Mononuclear cell (primary cell): ENCODE data around the gene IGF2BP3. TPM values are rescaled to one million over a fixed set of nuclear protein-coding genes. Genes with fewer than 3 reads are reported as not detected.
"Not testable (repeated sequence)": the region's sequence is repeated elsewhere in the genome, so short reads cannot be mapped to it uniquely, and the experiment has no call there.

Source experiments
- H3K27me3 ChIP-seq: 2 replicates; pipeline ENCODE4 v1.6.0; 2011; ENCODE audit warnings: low read length, control low read depth; ENCODE audit not compliant: insufficient read depth
- H3K4me1 ChIP-seq: 2 replicates; pipeline ENCODE4 v1.5.1; 2011; ENCODE audit warnings: mild to moderate bottlenecking, low read length, control low read depth; ENCODE audit not compliant: insufficient read depth
- H3K4me3 ChIP-seq: 2 replicates; pipeline ENCODE4 v1.5.1; 2011; ENCODE audit warnings: mild to moderate bottlenecking, low read length, moderate library complexity
- H3K9me3 ChIP-seq: 2 replicates; pipeline ENCODE4 v1.5.1; 2011; ENCODE audit warnings: low read depth, mild to moderate bottlenecking, control low read depth, low read length
- total RNA-seq: library from RNA; depleted of rRNA; stranded (reverse); fragments of >200 nt; gene quantifications from one replicate; pipeline ENCODE4 v1.2.3, GENCODE V29; 2012

IGF2BP3 gene
- total RNA-seq, result 13.7 TPM

- no peak within 1 kb of the TSS for H3K4me3 ChIP-seq
- peaks cover 56% of the 10 kb centered on the region for H3K4me1 ChIP-seq
- peaks cover 92% of the 10 kb centered on the region for H3K27me3 ChIP-seq
- H3K9me3 ChIP-seq, result no peaks in the 10 kb centered on the region
Measured at GRCh38 chr7:23470330-23471105, at the start of gene IGF2BP3. TSS of gene IGF2BP3 (minus strand) at chr7:23470491. CDS start at chr7:23470110, 381 bp downstream.

- Histone ChIP-seq H3K9me3 (no peaks in the 10 kb centered on the region), H3K4me3 (no peak overlapping the region), H3K4me1 (no peaks in the 10 kb centered on the region), H3K27me3 (no peaks in the 10 kb centered on the region)
Measured at GRCh38 chr7:23514755-23515154, 44.5 kb upstream of the IGF2BP3 start.

DNA sequence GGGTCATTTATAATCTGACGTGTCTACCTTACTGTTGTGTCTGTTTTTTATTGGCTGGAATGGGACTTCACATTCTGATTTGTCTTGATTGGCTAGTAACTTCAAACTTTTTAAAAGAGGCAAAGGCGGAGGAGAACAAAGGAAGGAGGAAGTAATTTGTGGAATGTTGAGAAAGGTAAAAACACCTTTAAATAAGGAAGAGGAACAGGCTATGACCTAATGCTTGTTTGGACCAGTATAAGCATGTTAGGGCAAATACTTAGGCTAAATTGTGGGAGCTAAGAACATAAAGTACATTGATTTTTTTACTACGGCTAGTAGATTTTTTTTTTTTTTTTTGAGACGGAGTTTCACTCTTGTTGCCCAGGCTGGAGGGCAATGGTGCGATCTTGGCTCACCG, 43.5 kb upstream of the IGF2BP3 start:
- H3K27me3 ChIP-seq, H3K4me3 ChIP-seq, H3K9me3 ChIP-seq, H3K4me1 ChIP-seq: not testable (repeated sequence)

DNA sequence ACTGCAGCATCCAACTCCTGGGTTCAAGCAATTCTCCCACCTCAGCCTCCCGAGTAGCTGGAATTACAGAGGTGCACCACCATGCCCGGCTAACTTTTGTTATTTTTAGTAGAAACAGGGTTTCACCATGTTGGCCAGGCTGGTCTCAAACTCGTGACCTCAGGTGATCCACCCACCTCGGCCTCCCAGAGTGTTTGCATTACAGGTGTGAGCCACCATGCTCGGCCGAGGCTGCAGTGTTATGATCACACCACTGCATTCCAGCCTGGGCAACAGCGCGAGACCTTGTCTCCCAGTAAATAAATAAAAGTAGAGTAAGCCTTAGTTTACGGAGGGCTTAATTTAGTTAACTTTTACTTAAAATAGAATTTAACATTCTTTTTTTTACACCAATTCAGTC, 23.7 kb upstream of the IGF2BP3 start:
- Histone ChIP-seq H3K4me3 (no peak overlapping the region), H3K4me1 (peaks cover 14% of the 10 kb centered on the region), H3K27me3 (no peaks in the 10 kb centered on the region), H3K9me3 (no peaks in the 10 kb centered on the region)

GRCh38 chr7:23491502-23491901, 21.2 kb upstream of the IGF2BP3 start:
- Histone ChIP-seq H3K27me3 (no peaks in the 10 kb centered on the region), H3K4me3 (no peak overlapping the region), H3K4me1 (peaks cover 14% of the 10 kb centered on the region), H3K9me3 (no peaks in the 10 kb centered on the region)

DNA sequence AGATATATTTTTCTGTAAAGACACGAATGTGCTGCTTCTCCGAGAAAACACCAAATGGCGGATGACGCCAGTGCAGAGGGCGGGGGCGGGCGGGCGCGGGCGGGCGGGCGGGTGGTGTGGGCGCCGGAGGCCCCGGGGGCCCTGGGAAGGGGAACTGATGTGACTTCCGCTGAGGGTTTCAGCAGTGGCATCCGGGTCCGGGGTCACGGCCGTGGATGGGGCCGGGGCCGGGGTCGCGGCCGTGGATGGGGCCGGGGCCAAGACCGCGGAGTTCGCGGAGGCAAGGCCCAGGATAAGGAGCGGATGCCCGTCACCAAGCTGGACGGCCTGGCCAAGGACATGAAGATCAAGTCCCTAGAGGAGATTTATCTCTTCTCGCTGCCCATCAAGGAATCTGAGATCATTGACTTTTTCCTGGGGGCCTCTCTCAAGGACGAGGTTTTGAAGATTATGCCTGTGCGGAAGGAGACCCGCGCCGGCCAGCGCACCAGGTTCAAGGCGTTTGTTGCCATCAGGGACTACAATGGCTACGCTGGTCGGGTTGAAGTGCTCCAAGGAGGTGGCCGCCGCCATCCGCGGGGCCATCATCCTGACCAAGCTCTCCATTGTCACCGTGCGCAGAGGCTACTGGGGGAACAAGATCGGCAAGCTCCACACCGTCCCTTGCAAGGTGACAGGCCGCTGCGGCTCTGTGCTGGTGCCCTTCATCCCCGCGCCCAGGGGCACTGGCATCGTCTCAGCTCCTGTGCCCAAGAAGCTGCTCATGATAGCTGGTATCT, 20.3 kb upstream of the IGF2BP3 start:
- Histone ChIP-seq H3K9me3 (no peaks in the 10 kb centered on the region), H3K4me3 (peak overlapping the region; percentile 51)

GRCh38 chr7:23488714-23489113, 18.4 kb upstream of the IGF2BP3 start:
- H3K27me3 ChIP-seq, H3K9me3 ChIP-seq, H3K4me3 ChIP-seq: not testable (repeated sequence)
- H3K4me1 ChIP-seq, result peaks cover 14% of the 10 kb centered on the region

More for the DNA sequence above, 20.3 kb upstream of the IGF2BP3 start:
- Histone ChIP-seq H3K27me3 (no peaks in the 10 kb centered on the region), H3K4me1 (peaks cover 14% of the 10 kb centered on the region)

DNA sequence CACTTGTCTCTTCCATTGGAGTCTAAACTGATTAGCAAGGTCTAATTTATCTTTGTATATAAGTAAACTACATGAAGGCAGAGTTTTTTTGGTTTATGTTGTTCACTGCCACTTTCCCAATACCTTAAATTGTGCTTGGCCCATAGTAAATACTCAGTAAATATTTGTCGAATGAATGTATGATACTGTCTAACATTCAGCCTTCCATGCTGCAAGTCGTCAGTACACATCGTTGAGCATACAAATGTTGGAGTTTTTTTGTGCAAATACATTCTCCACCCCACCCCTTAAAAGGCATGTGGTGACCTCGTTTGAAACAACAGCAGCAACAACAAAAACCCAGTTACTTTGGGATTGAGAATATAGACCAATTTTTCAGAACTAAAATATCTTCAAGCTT, 17.4 kb upstream of the IGF2BP3 start:
- no peak overlapping the region for H3K4me3 ChIP-seq
- H3K4me1 ChIP-seq, result peaks cover 14% of the 10 kb centered on the region
- H3K9me3 ChIP-seq, result no peaks in the 10 kb centered on the region
- peaks cover 6% of the 10 kb centered on the region for H3K27me3 ChIP-seq

DNA sequence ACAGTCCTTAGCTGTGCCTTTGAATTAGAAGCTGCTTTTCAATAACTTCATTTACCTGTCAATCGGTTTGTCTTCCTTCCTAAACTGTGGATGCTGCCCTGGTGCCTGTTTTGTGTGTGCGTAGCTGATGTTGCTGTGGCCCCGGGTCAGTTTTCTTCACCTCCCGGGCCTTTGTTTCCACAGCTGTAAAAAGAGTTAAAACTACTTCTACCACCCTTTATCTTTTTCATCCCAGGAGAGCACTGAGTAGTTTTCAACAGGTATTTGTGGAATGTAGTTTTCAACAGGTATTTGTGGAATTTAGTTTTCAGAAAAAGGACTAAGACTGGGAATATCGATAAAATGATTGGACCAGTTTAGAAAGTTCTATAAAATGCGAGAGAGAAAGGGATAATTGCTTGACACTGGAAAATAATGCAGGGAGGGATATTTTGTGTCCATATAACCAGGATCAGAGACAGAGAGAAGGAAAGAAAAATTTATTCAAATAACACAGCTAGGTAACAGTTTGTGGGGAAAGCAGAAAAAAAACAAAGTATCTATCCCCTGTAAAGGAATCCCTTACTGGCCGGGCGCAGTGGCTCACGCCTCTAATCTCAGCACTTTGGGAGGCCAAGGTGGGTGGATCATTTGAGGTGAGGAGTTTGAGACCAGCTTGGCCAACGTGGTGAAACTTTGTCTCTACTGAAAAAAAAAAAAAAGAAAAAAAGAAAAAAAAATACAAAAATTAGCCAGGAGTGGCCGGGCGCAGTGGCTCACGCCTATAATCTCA, 15.9 kb upstream of the IGF2BP3 start:
- Histone ChIP-seq H3K9me3 (no peaks in the 10 kb centered on the region), H3K4me1 (peaks cover 10% of the 10 kb centered on the region), H3K27me3 (peaks cover 10% of the 10 kb centered on the region)

GRCh38 chr7:23482686-23483085, 12.4 kb upstream of the IGF2BP3 start:
- H3K4me3 ChIP-seq, result no peak overlapping the region
- H3K9me3 ChIP-seq, result no peaks in the 10 kb centered on the region
- peaks cover 37% of the 10 kb centered on the region for H3K27me3 ChIP-seq
- no peaks in the 10 kb centered on the region for H3K4me1 ChIP-seq

More for the DNA sequence above, 15.9 kb upstream of the IGF2BP3 start:
- no peak overlapping the region for H3K4me3 ChIP-seq

DNA sequence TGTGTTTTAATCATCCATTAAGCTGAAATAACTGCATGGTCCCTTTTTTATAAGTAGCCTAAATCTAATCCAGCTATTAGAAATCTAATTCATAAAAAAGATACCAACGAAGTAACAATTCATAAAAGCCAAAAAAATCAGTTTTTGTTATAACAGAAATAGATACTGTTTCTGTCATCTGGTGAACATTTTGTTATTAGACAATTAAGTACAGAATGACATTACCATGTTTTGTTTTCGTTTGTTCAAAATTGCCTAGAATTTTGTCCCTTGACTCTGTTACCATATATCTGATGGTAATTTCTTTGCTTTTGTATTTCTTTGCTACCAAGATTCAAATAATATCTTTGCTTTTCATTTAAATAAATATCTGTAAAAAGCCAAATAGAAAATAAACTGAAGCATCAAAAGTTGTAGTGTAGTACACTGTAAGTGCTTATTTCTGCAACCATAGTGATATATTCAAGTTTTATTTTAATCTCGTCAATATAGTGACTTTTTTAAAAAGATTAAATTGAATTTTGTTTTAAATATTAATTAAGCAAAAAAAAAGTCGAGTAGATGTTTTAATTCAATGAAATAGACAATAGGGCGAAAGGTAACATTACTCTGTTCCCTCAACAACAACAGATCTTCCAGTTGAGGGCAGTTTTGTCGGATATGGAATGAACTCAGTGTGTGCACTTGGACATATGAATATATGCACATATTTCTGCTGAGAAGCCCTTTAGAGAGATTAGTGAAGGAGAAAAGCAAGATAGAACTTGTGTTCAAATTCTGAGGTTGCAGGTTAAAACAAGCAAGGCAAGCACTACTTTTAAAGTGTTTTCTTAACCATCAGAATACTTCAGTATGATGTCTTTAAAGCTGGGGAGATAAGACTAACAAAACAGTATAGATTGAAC, 7.9 kb upstream of the IGF2BP3 start:
- peaks cover 81% of the 10 kb centered on the region for H3K27me3 ChIP-seq

GRCh38 chr7:23477157-23477499, 6.8 kb upstream of the IGF2BP3 start:
- Histone ChIP-seq H3K4me3 (no peak overlapping the region), H3K9me3 (no peaks in the 10 kb centered on the region), H3K4me1 (peaks cover 16% of the 10 kb centered on the region), H3K27me3 (peaks cover 87% of the 10 kb centered on the region)

More for the DNA sequence above, 7.9 kb upstream of the IGF2BP3 start:
- H3K4me1 ChIP-seq, result peaks cover 16% of the 10 kb centered on the region
- no peak overlapping the region for H3K4me3 ChIP-seq
- H3K9me3 ChIP-seq, result no peaks in the 10 kb centered on the region

DNA sequence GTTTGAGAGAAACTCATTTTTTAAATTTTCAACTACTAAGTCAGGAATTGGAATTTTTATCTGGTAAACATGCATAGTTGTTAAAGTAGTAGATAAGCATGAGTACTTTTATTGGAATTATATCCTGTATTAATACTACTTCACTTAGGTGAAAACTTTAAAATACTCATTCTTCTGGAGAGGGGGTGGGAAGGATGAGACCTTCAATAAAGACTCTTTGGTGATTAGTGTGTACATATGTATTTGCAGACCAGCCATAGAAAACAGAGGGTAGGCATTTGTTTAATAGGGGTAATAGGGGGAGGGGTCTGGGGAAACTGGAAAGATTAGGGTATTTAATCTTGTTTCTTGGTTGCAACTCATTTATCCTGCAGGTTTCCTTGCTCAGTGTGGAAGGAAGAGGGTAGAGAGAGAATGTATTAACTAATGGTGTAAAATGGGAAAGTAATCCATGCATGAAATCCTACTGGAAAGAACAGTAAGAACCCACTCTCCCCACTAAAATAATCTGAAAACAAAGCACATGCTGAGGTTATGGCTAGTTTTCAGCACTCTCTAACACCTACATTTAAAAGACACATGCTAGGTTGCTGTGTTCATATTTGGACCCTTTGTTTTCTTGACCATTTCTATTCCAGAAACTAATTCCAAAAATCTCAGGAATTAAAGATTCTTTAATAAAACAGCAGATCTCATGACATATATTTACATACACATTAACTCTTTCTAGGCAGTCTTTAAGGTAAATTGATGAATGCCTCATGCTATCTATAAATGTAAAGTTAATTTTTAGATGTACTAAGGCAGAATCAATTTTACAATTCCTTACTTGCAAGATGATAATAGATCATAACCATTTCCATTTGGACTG, 6.2 kb upstream of the IGF2BP3 start:
- H3K4me3 ChIP-seq, result no peak overlapping the region
- H3K9me3 ChIP-seq, result no peaks in the 10 kb centered on the region
- peaks cover 92% of the 10 kb centered on the region for H3K27me3 ChIP-seq
- H3K4me1 ChIP-seq, result peaks cover 18% of the 10 kb centered on the region

- Histone ChIP-seq H3K4me3 (no peak overlapping the region), H3K27me3 (peaks cover 89% of the 10 kb centered on the region), H3K9me3 (no peaks in the 10 kb centered on the region), H3K4me1 (peaks cover 27% of the 10 kb centered on the region)
Measured at GRCh38 chr7:23475576-23475839, 5.2 kb upstream of the IGF2BP3 start.
